CD8-positive, alpha-beta memory T cell (primary cell): ENCODE measurements around the gene MTA3. TPM values are rescaled to one million over a fixed set of nuclear protein-coding genes. Genes with fewer than 3 reads are reported as not detected.

Experiments used
- CTCF ChIA-PET: fragments of 350-600 bp; sonication (Branson Sonifier 250); formaldehyde crosslinking; loops from one replicate; lab custom pipeline; 2021; ENCODE audit warnings: antibody characterized with exemption; lab: Charles Lee
- POLR2A ChIA-PET: fragments of 350-600 bp; sonication (Branson Sonifier 250); formaldehyde crosslinking; loops from one replicate; lab custom pipeline; 2021; ENCODE audit warnings: antibody characterized with exemption; lab: Charles Lee
- DNase-seq, 5 donors: peaks; one replicate each; pipeline versions ENCODE4 v3.0.0 to v3.0.0-alpha.2; 2020 to 2022; ENCODE audit warnings: mixed read lengths in 1 of 5
- H3K27ac ChIP-seq: one replicate; pipeline ENCODE4 v1.7.0; 2013; ENCODE audit warnings: low read depth, mild to moderate bottlenecking, low read length, moderate library complexity
- H3K27me3 ChIP-seq: 2 replicates; pipeline ENCODE4 v1.7.0; 2013; ENCODE audit warnings: low read length, mild to moderate bottlenecking; ENCODE audit not compliant: insufficient read depth, poor library complexity, severe bottlenecking
- H3K36me3 ChIP-seq: 2 replicates; pipeline ENCODE4 v1.7.0; 2013; ENCODE audit warnings: mild to moderate bottlenecking, low read length, moderate library complexity; ENCODE audit not compliant: insufficient read depth
- H3K4me1 ChIP-seq: 2 replicates; pipeline ENCODE4 v1.7.0; 2013; ENCODE audit warnings: mild to moderate bottlenecking, low read length, moderate library complexity; ENCODE audit not compliant: insufficient read depth
- H3K4me3 ChIP-seq: 2 replicates; pipeline ENCODE4 v1.7.0; 2013; ENCODE audit warnings: mild to moderate bottlenecking, low read length
- H3K9me3 ChIP-seq: 2 replicates; pipeline ENCODE4 v1.7.0; 2013; ENCODE audit warnings: mild to moderate bottlenecking, low read length
- H3K27ac Mint-ChIP-seq, 8 donors: one replicate each; pipeline ENCODE4 v1.8.0; 2020 to 2021; ENCODE audit warnings: mixed read lengths in 8 of 8, mild to moderate bottlenecking in 6 of 8, inconsistent platforms in 3 of 8, moderate library complexity in 3 of 8
- H3K27me3 Mint-ChIP-seq, 2 donors: one replicate each; pipeline ENCODE4 v1.8.0; 2020 to 2021; ENCODE audit warnings: mixed read lengths in 2 of 2, mild to moderate bottlenecking in 1 of 2, moderate library complexity in 1 of 2
- H3K36me3 Mint-ChIP-seq, 3 donors: one replicate each; pipeline ENCODE4 v1.8.0; 2020 to 2021; ENCODE audit warnings: mixed read lengths in 3 of 3, inconsistent platforms in 1 of 3, mild to moderate bottlenecking in 1 of 3
- H3K4me1 Mint-ChIP-seq, 3 donors: one replicate each; pipeline ENCODE4 v1.8.0; 2020 to 2021; ENCODE audit warnings: mixed read lengths in 3 of 3, inconsistent platforms in 1 of 3, mild to moderate bottlenecking in 1 of 3
- H3K4me3 Mint-ChIP-seq, 7 donors: one replicate each; pipeline ENCODE4 v1.8.0; 2020 to 2021; ENCODE audit warnings: mixed read lengths in 7 of 7, mild to moderate bottlenecking in 6 of 7, moderate library complexity in 4 of 7, inconsistent platforms in 2 of 7
- H3K9me3 Mint-ChIP-seq, 5 donors: one replicate each; pipeline ENCODE4 v1.8.0; 2020 to 2022; ENCODE audit warnings: mixed read lengths in 5 of 5, mild to moderate bottlenecking in 3 of 5, moderate library complexity in 2 of 5, inconsistent platforms in 1 of 5
- polyA plus RNA-seq: library from polyadenylated mRNA; unstranded; fragments of 300-500 nt; fragmentation: Illumina TruSeq; gene quantifications from one replicate; pipeline ENCODE4 v1.2.3, GENCODE V29; 2021
- total RNA-seq, 2 experiments: library from RNA; stranded (reverse); gene quantifications; one replicate each; pipeline ENCODE4 v1.2.3, GENCODE V29; 2021

Gene MTA3
- total and polyA plus RNA-seq, 3 experiments from 2014 or later: 7.9 to 24.1 (median 20.0) TPM

GRCh38 chr2:42713920-42714319 lies 145.5 kb downstream of the MTA3 start:
- Histone ChIP-seq H3K4me3 (no peak overlapping the region), H3K36me3 (no peaks in the 10 kb centered on the region), H3K27me3 (no peaks in the 10 kb centered on the region), H3K27ac (no peak overlapping the region), H3K9me3 (no peaks in the 10 kb centered on the region), H3K4me1 (no peaks in the 10 kb centered on the region)
- H3K27ac Mint-ChIP-seq: no peak overlapping the region
- H3K4me3 Mint-ChIP-seq: no peak overlapping the region
- DNase-seq: no peak
- H3K4me1 Mint-ChIP-seq: no peaks in the 10 kb centered on the region
- H3K27me3 Mint-ChIP-seq: no peaks in the 10 kb centered on the region
- POLR2A ChIA-PET: no interaction called here
- H3K36me3 Mint-ChIP-seq: peaks cover 6 to 12% (median 10%) of the 10 kb centered on the region in 3 donors
- no peaks in the 10 kb centered on the region for H3K9me3 Mint-ChIP-seq
- CTCF ChIA-PET: no interaction called here

- ChIA-PET CTCF (no interaction called here), POLR2A (no interaction called here)
- Mint-ChIP-seq H3K27ac (no peak overlapping the region), H3K4me3 (no peak overlapping the region), H3K36me3 (peaks cover 2 to 9% (median 3%) of the 10 kb centered on the region in 3 donors), H3K27me3 (no peaks in the 10 kb centered on the region), H3K4me1 (no peaks in the 10 kb centered on the region), H3K9me3 (no peaks in the 10 kb centered on the region)
- H3K27me3 ChIP-seq: no peaks in the 10 kb centered on the region
- H3K9me3 ChIP-seq: no peaks in the 10 kb centered on the region
- H3K4me3 ChIP-seq: no peak overlapping the region
- no peaks in the 10 kb centered on the region for H3K4me1 ChIP-seq
- no peaks in the 10 kb centered on the region for H3K36me3 ChIP-seq
- H3K27ac ChIP-seq: no peak overlapping the region
- no peak for DNase-seq
Observed at GRCh38 chr2:42714686-42715085, 146.3 kb downstream of the MTA3 start.

- CTCF ChIA-PET: no interaction called here
- Mint-ChIP-seq H3K4me1 (no peaks in the 10 kb centered on the region), H3K9me3 (no peaks in the 10 kb centered on the region), H3K27ac (peak overlapping the region in 1 of 8 donors; percentile 52), H3K36me3 (peaks cover 5 to 25% (median 7%) of the 10 kb centered on the region in 3 donors), H3K4me3 (no peak overlapping the region), H3K27me3 (no peaks in the 10 kb centered on the region)
- Histone ChIP-seq H3K4me1 (no peaks in the 10 kb centered on the region), H3K9me3 (no peaks in the 10 kb centered on the region), H3K27me3 (no peaks in the 10 kb centered on the region), H3K27ac (no peak overlapping the region), H3K36me3 (no peaks in the 10 kb centered on the region), H3K4me3 (no peak overlapping the region)
- POLR2A ChIA-PET: no interaction called here
- DNase-seq: no peak
Observed at GRCh38 chr2:42721898-42722297, 153.5 kb downstream of the MTA3 start.

DNA sequence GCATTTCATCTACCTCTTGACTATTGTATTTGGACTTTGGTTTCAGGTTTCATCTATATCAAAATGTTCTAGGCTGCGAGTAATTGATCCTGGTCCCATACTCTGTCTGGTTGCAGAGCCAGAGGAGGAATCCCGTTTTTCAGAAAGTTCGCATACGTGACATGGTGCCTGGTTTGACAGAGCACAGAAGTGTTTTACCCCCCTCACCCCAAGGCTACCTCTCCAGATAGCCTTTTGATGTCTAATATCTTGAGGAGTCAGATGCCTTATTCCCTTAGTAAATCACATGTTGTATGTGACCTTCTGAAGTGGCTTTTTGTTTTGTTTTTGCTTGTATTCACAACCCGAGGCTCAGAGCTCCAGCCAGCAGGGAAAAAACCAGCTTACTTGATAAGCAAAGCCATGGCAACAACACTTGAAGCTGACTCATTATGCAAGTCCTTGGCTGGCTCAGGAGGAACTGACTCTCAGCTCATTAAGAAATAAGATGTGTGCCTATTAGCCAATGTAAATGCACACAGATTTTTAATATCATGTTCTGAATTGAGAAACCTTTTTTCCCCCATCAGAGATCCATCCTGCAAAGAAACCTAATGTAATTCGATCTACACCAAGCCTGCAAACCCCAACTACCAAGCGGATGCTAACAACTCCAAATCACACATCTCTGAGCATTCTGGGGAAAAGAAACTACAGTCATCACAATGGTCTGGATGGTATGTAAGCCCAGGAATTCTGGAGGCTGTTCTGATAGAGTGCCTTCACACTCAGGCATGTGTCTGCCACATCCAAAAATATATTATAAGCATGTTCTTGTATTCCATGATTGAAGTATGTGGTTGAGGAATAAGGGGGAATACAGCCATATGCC lies 154.1 kb downstream of the MTA3 start:
- Mint-ChIP-seq H3K36me3 (peaks cover 5 to 28% (median 7%) of the 10 kb centered on the region in 3 donors), H3K9me3 (no peaks in the 10 kb centered on the region), H3K4me3 (no peak overlapping the region), H3K4me1 (no peaks in the 10 kb centered on the region), H3K27ac (peak overlapping the region in 1 of 8 donors; percentile 52), H3K27me3 (no peaks in the 10 kb centered on the region)
- DNase-seq: no peak
- Histone ChIP-seq H3K9me3 (no peaks in the 10 kb centered on the region), H3K4me3 (no peak overlapping the region), H3K36me3 (no peaks in the 10 kb centered on the region), H3K4me1 (no peaks in the 10 kb centered on the region), H3K27me3 (no peaks in the 10 kb centered on the region), H3K27ac (no peak overlapping the region)
- ChIA-PET POLR2A (no interaction called here), CTCF (no interaction called here)

GRCh38 chr2:42723465-42723864 lies 155.0 kb downstream of the MTA3 start:
- Mint-ChIP-seq H3K4me1 (no peaks in the 10 kb centered on the region), H3K27me3 (no peaks in the 10 kb centered on the region), H3K27ac (no peak overlapping the region), H3K9me3 (no peaks in the 10 kb centered on the region), H3K4me3 (no peak overlapping the region), H3K36me3 (peaks cover 9 to 31% (median 10%) of the 10 kb centered on the region in 3 donors)
- ChIA-PET POLR2A (no interaction called here), CTCF (no interaction called here)
- Histone ChIP-seq H3K4me1 (no peaks in the 10 kb centered on the region), H3K27me3 (no peaks in the 10 kb centered on the region), H3K9me3 (no peaks in the 10 kb centered on the region), H3K4me3 (no peak overlapping the region), H3K27ac (no peak overlapping the region), H3K36me3 (no peaks in the 10 kb centered on the region)
- no peak for DNase-seq

GRCh38 chr2:42724886-42725285 lies 156.5 kb downstream of the MTA3 start:
- Histone ChIP-seq H3K4me3 (no peak overlapping the region), H3K9me3 (no peaks in the 10 kb centered on the region), H3K27ac (no peak overlapping the region), H3K4me1 (no peaks in the 10 kb centered on the region), H3K36me3 (no peaks in the 10 kb centered on the region), H3K27me3 (no peaks in the 10 kb centered on the region)
- Mint-ChIP-seq H3K4me3 (no peak overlapping the region), H3K36me3 (peaks cover 16 to 42% (median 18%) of the 10 kb centered on the region in 3 donors), H3K27me3 (no peaks in the 10 kb centered on the region), H3K4me1 (no peaks in the 10 kb centered on the region), H3K27ac (no peak overlapping the region), H3K9me3 (peaks cover 0 to 5% (median 4%) of the 10 kb centered on the region in 5 donors)
- POLR2A ChIA-PET: no interaction called here
- no peak for DNase-seq
- CTCF ChIA-PET: no interaction called here

GRCh38 chr2:42725657-42726056 lies 157.2 kb downstream of the MTA3 start:
- H3K36me3 Mint-ChIP-seq: peaks cover 20 to 45% (median 24%) of the 10 kb centered on the region in 3 donors
- Histone ChIP-seq H3K4me3 (no peak overlapping the region), H3K27me3 (no peaks in the 10 kb centered on the region), H3K4me1 (no peaks in the 10 kb centered on the region), H3K9me3 (no peaks in the 10 kb centered on the region), H3K36me3 (no peaks in the 10 kb centered on the region), H3K27ac (no peak overlapping the region)
- POLR2A ChIA-PET: no interaction called here
- no peak for DNase-seq
- H3K4me3 Mint-ChIP-seq: no peak overlapping the region
- H3K4me1 Mint-ChIP-seq: no peaks in the 10 kb centered on the region
- no peaks in the 10 kb centered on the region for H3K27me3 Mint-ChIP-seq
- H3K9me3 Mint-ChIP-seq: peaks cover 3 to 11% (median 8%) of the 10 kb centered on the region in 5 donors
- CTCF ChIA-PET: no interaction called here
- no peak overlapping the region for H3K27ac Mint-ChIP-seq

GRCh38 chr2:42726680-42727079 lies 158.2 kb downstream of the MTA3 start:
- peaks cover 6 to 11% (median 8%) of the 10 kb centered on the region in 5 donors for H3K9me3 Mint-ChIP-seq
- H3K27ac Mint-ChIP-seq: no peak overlapping the region
- no peaks in the 10 kb centered on the region for H3K36me3 ChIP-seq
- ChIA-PET POLR2A (no interaction called here), CTCF (no interaction called here)
- no peaks in the 10 kb centered on the region for H3K27me3 ChIP-seq
- no peak overlapping the region for H3K4me3 Mint-ChIP-seq
- DNase-seq: no peak
- no peaks in the 10 kb centered on the region for H3K9me3 ChIP-seq
- no peak overlapping the region for H3K4me3 ChIP-seq
- H3K27ac ChIP-seq: no peak overlapping the region
- H3K27me3 Mint-ChIP-seq: no peaks in the 10 kb centered on the region
- H3K4me1 Mint-ChIP-seq: no peaks in the 10 kb centered on the region
- no peaks in the 10 kb centered on the region for H3K4me1 ChIP-seq
- H3K36me3 Mint-ChIP-seq: peaks cover 25 to 52% (median 34%) of the 10 kb centered on the region in 3 donors
